GM18517 (cell line): ENCODE data around the gene STX19.
"Not testable (repeated sequence)": the region's sequence is repeated elsewhere in the genome, so short reads cannot be mapped to it uniquely, and the experiment has no call there.

ENCODE experiments used
- ATAC-seq: cut with Tn5 transposase; IDR thresholded peaks from one replicate; pipeline ENCODE4 v1.9.1; 2021; ENCODE audit warnings: mild to moderate bottlenecking, moderate library complexity; ENCODE audit not compliant: unreplicated experiment

Gene STX19

DNA sequence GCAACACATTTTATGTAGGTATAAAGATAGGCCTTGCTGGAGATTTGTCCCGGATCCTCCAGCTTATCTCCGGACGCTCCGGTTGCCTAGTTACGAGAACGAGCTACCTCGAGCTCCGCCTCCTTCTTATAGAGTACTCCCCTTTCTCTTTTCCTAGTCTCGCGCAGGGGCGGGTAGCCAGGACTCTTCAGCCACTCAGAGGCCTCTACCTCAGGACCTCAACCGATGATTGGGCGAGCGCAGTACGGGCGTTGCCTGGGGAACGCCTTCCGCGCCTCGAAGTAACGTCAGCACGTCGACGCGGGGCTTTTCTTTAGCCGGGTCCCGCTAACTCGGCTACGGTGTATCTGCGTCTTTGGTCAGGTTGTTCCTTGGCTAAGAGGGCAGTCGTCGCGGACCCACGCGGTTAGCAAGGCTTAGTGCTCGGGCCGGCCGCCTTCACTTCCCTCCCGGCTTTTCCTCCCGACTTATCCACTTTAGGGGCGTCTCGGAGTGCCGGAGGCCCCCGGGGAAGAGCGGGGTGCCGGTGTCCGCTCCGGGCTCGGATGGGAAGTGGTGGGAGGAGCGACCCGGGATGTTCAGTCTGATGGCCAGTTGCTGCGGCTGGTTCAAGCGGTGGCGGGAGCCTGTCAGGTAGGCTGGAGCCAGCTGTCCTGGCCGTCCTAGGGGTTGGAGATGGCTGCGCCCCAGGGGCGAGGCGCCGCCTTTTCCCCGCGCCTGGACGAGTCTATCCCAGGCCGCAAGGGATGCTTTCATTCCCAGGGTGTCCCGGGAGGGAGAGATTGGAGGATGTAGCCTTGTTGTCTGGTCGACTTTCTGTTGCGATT lies 48.3 kb downstream of the STX19 start, which contains the start of gene ARL13B:
Gene ARL13B (plus strand): TSS at position 306 of the 827 bp plus-strand sequence. CDS start 269 bp downstream, at position 575.
- peak; percentile 100 for ATAC-seq

- peak; percentile 58 for ATAC-seq
These were observed 55.0 kb downstream of the STX19 start, which contains the start of gene PROS1 for GRCh38 chr3:93973131-93974126. TSS of gene PROS1 (minus strand) at chr3:93973896. CDS start at chr3:93973749, 147 bp downstream.

GRCh38 chr3:93969997-93970396 lies 58.4 kb downstream of the STX19 start:
- ATAC-seq = no peak

DNA sequence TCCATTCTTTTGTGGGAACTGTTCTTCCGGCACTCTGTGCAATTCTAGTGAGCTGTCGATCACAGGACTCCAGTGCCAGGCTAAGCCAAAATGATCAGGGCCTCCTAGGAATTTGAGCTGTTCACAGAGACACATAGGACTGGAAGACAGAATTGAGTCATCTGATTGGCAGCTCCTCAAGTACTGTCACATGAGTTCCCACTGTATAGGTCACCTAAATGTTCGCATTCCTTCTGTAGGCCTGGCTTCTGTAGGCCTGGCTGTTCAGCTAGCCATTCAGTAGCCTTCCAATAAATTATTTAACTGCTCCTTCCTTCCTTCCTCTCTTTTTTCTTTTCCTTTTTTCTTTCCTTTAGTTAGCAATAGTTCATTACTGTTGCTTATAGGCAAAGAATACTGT lies 59.0 kb downstream of the STX19 start:
- no peak for ATAC-seq

- ATAC-seq = not testable (repeated sequence)
These were observed 63.3 kb downstream of the STX19 start for GRCh38 chr3:93965106-93965505.
